ENCODE data around the gene BLOC1S3.

DNA sequence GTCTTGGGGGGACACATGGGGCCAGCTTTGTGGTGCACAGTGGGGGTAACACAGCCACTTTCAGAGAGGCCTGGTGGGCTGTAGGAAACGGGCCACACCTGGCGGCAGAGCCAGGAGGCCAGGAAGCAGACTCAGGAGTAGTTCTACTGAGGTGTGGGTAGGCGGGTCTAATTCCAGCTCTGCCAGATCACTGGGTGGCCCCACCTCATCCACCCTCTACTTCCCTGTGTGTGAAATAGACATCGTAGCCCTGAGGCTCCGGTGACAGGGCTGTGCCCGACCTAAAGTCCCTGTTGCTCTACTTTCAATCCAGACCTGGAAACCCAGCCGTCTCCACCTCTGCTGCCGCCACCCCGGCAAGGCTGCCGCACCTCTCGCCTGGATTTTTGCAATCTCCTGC lies 21.8 kb upstream of the BLOC1S3 start:
- TF ChIP-seq, protein P1, sequence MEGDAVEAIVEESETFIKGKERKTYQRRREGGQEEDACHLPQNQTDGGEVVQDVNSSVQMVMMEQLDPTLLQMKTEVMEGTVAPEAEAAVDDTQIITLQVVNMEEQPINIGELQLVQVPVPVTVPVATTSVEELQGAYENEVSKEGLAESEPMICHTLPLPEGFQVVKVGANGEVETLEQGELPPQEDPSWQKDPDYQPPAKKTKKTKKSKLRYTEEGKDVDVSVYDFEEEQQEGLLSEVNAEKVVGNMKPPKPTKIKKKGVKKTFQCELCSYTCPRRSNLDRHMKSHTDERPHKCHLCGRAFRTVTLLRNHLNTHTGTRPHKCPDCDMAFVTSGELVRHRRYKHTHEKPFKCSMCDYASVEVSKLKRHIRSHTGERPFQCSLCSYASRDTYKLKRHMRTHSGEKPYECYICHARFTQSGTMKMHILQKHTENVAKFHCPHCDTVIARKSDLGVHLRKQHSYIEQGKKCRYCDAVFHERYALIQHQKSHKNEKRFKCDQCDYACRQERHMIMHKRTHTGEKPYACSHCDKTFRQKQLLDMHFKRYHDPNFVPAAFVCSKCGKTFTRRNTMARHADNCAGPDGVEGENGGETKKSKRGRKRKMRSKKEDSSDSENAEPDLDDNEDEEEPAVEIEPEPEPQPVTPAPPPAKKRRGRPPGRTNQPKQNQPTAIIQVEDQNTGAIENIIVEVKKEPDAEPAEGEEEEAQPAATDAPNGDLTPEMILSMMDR (IDR thresholded peaks at IDR 0.05; ENCODE audit: insufficient read depth, low read length, poor library complexity, severe bottlenecking), result no peak
- no peak for TF ChIP-seq EZH2phosphoT487 (conservative IDR thresholded peaks at IDR 0.05; ENCODE audit: low read length)

Data from SU-DHL-6 (cell line).